CD4-positive, alpha-beta T cell (primary cell): ENCODE data around the gene RIPK1. TPM values are rescaled to one million over a fixed set of nuclear protein-coding genes. Genes with fewer than 3 reads are reported as not detected.

ENCODE experiments used
- ATAC-seq: fragments of 200-7000 bp; cut with Tn5 transposase; one replicate; pipeline ENCODE4 v1.10.0; 2022; ENCODE audit warnings: mild to moderate bottlenecking; ENCODE audit not compliant: poor library complexity
- CTCF ChIA-PET: fragments of 350-600 bp; sonication (Branson Sonifier 250); formaldehyde crosslinking; loops from one replicate; lab custom pipeline; 2021; ENCODE audit warnings: antibody characterized with exemption, inconsistent platforms; lab: Charles Lee
- POLR2A ChIA-PET: fragments of 350-600 bp; sonication (Branson Sonifier 250); formaldehyde crosslinking; loops from one replicate; lab custom pipeline; 2021; ENCODE audit warnings: antibody characterized with exemption, inconsistent platforms; lab: Charles Lee
- DNase-seq, 14 experiments: peaks; one replicate each; pipeline ENCODE4 v3.0.0-alpha.2; 2013 to 2020; ENCODE audit warnings: mixed read lengths in 2 of 14
- H3K27ac ChIP-seq, 2 donors: one replicate each; pipeline versions ENCODE4 v1.5.1 to v1.7.0; 2013; ENCODE audit warnings: low read length in 2 of 2, low read depth in 1 of 2, mild to moderate bottlenecking in 1 of 2
- H3K27me3 ChIP-seq, 2 experiments: 1 replicate in 1 of 2; 2 replicates in 1 of 2; pipeline versions ENCODE4 v1.6.1 to v1.7.0; 2013; ENCODE audit warnings: low read length in 2 of 2, control low read depth in 1 of 2, mild to moderate bottlenecking in 1 of 2, moderate library complexity in 1 of 2; ENCODE audit not compliant: insufficient read depth in 2 of 2, control insufficient read depth in 1 of 2
- H3K36me3 ChIP-seq: one replicate; pipeline ENCODE4 v1.6.1; 2013; ENCODE audit warnings: low read length, control low read depth; ENCODE audit not compliant: insufficient read depth
- H3K4me1 ChIP-seq: one replicate; pipeline ENCODE4 v1.6.1; 2013; ENCODE audit warnings: low read length, control low read depth; ENCODE audit not compliant: insufficient read depth
- H3K4me3 ChIP-seq: one replicate; pipeline ENCODE4 v1.5.1; 2013; ENCODE audit warnings: mild to moderate bottlenecking, low read length, moderate library complexity
- H3K9me3 ChIP-seq, 2 experiments: 1 replicate in 1 of 2; 2 replicates in 1 of 2; pipeline versions ENCODE4 v1.6.1 to v1.7.0; 2013; ENCODE audit warnings: low read length in 2 of 2, mild to moderate bottlenecking in 2 of 2, control low read depth in 1 of 2, moderate library complexity in 1 of 2; ENCODE audit not compliant: control insufficient read depth in 1 of 2, insufficient read depth in 1 of 2
- H3K27ac Mint-ChIP-seq: one replicate; pipeline ENCODE4 v1.8.0; 2020; ENCODE audit warnings: mixed read lengths
- H3K27me3 Mint-ChIP-seq: one replicate; pipeline ENCODE4 v1.8.0; 2021; ENCODE audit warnings: mixed read lengths
- H3K36me3 Mint-ChIP-seq: one replicate; pipeline ENCODE4 v1.8.0; 2021; ENCODE audit warnings: low read depth, mixed read lengths
- H3K4me1 Mint-ChIP-seq: one replicate; pipeline ENCODE4 v1.8.0; 2021; ENCODE audit warnings: low read depth, mixed read lengths
- H3K4me3 Mint-ChIP-seq: one replicate; pipeline ENCODE4 v1.8.0; 2020; ENCODE audit warnings: mild to moderate bottlenecking, mixed read lengths
- H3K9me3 Mint-ChIP-seq: one replicate; pipeline ENCODE4 v1.8.0; 2020; ENCODE audit warnings: mixed read lengths
- intact Hi-C, 2 experiments: fragments of 100-400 bp; cut with DNase I in 1 of 2; cut with micrococcal nuclease in 1 of 2; formaldehyde crosslinking; loops; one replicate each; pipeline versions ENCODE4 v1.15.1 to v1.9.0; 2023 to 2025; cut with DNase I, micrococcal nuclease
- total RNA-seq, 174 experiments: library from RNA in 2 of 174; stranded (reverse) in 2 of 174; gene quantifications; one replicate each; pipeline ENCODE4 v1.2.3 and lab custom pipeline; 2021 to 2026
- TF ChIP-seq, protein P1 (sequence below): fragments of 200-600 bp; IDR thresholded peaks from one replicate; pipeline ENCODE4 v1.8.0; 2022; ENCODE audit warnings: antibody characterized with exemption, mild to moderate bottlenecking

RIPK1 gene
- total RNA-seq, 2 experiments from 2014 or later: 17.2 to 17.3 TPM

DNA sequence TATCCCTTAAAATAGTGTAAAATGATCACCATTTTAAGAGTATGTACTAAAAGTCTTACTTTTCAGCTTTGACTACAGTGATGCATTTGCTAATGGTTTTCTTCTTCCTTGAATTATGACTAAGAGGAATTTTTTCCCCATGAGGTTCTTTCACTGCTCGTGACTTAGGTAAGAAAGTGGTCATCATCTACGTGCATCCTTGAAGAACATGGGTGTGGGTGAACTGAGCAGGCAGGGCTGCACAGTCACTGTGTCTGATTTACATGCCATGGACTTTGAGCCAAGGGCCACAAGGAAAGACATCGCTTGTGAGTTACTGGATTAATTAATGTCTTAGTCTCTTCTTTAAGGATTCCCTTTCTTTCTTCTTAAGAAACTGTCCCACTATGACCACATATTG is 35.3 kb upstream of the RIPK1 start:
- Mint-ChIP-seq H3K27ac (no peak overlapping the region), H3K4me3 (no peak overlapping the region), H3K27me3 (peaks cover 10% of the 10 kb centered on the region), H3K36me3 (no peaks in the 10 kb centered on the region), H3K4me1 (peaks cover 21% of the 10 kb centered on the region), H3K9me3 (no peaks in the 10 kb centered on the region)
- ChIA-PET CTCF (no interaction called here), POLR2A (no interaction called here)
- H3K36me3 ChIP-seq: no peaks in the 10 kb centered on the region
- no peaks in the 10 kb centered on the region for H3K9me3 ChIP-seq
- peaks cover 7% of the 10 kb centered on the region for H3K4me1 ChIP-seq
- no peak overlapping the region for H3K4me3 ChIP-seq
- H3K27me3 ChIP-seq: no peaks in the 10 kb centered on the region
- DNase-seq: no peak
- TF ChIP-seq, protein P1, sequence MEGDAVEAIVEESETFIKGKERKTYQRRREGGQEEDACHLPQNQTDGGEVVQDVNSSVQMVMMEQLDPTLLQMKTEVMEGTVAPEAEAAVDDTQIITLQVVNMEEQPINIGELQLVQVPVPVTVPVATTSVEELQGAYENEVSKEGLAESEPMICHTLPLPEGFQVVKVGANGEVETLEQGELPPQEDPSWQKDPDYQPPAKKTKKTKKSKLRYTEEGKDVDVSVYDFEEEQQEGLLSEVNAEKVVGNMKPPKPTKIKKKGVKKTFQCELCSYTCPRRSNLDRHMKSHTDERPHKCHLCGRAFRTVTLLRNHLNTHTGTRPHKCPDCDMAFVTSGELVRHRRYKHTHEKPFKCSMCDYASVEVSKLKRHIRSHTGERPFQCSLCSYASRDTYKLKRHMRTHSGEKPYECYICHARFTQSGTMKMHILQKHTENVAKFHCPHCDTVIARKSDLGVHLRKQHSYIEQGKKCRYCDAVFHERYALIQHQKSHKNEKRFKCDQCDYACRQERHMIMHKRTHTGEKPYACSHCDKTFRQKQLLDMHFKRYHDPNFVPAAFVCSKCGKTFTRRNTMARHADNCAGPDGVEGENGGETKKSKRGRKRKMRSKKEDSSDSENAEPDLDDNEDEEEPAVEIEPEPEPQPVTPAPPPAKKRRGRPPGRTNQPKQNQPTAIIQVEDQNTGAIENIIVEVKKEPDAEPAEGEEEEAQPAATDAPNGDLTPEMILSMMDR: no peak
- intact Hi-C loops: loop anchor here (2.0 kb wide), 1 partner anchor 20 kb away; no protein-coding TSS in a partner anchor
- no peak overlapping the region for H3K27ac ChIP-seq
- no peak for ATAC-seq

DNA sequence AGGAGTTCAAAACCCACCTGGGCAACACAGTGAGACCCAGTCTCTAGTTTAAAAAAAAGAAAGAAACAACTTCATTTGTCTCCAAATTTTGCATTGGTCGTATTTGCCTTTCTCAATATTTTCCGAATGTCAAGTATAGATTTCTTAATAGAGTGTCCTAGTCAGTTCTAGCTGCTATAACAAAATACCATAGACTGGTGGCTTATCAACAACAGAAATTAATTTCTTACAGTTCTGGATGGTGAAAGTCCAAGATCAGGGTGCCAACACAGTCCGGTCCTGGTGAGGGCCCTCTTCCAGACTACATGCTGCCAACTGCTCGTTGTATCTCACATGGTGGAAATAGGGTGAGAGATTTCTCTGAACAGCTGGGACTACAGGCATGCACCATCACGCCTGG is 34.6 kb upstream of the RIPK1 start:
- peaks cover under 1% of the 10 kb centered on the region for H3K4me1 ChIP-seq

DNA sequence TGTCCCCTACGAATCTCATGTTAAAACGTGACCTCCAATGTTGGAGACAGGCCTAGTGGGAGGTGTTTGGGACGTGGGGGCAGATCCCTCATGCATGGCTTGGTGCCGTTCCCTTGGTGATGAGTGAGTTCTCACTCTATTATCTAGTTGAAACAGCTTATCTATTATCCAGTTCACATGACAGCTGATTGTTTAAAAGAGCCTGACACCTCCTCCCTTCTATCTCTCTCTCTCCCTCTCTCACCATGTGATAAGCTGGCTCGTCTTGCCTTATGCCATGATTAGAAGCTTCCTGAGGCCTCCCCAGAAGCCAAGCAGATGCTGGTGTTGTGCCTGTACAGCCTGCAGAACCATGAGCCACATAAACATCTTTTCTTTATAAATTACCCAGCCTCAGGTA is 32.9 kb upstream of the RIPK1 start:
- H3K36me3 Mint-ChIP-seq: no peaks in the 10 kb centered on the region
- no peak for ATAC-seq
- Histone ChIP-seq H3K4me3 (no peak overlapping the region), H3K4me1 (no peaks in the 10 kb centered on the region), H3K27ac (no peak overlapping the region), H3K27me3 (no peaks in the 10 kb centered on the region), H3K36me3 (no peaks in the 10 kb centered on the region), H3K9me3 (no peaks in the 10 kb centered on the region)
- intact Hi-C loops: no loop called here
- H3K4me3 Mint-ChIP-seq: no peak overlapping the region
- ChIA-PET POLR2A (interaction anchor here (1.9 kb wide), 1 partner anchor 9 kb away, joined by 7 read pairs; no protein-coding TSS in a partner anchor), CTCF (no interaction called here)
- H3K9me3 Mint-ChIP-seq: no peaks in the 10 kb centered on the region
- H3K27me3 Mint-ChIP-seq: peaks cover 10% of the 10 kb centered on the region
- H3K27ac Mint-ChIP-seq: no peak overlapping the region
- TF ChIP-seq, protein P1: no peak
- no peak for DNase-seq
- H3K4me1 Mint-ChIP-seq: peaks cover 10% of the 10 kb centered on the region

More for the DNA sequence above, 34.6 kb upstream of the RIPK1 start:
- Histone ChIP-seq H3K9me3 (no peaks in the 10 kb centered on the region), H3K36me3 (no peaks in the 10 kb centered on the region), H3K4me3 (no peak overlapping the region), H3K27ac (no peak overlapping the region), H3K27me3 (no peaks in the 10 kb centered on the region)
- TF ChIP-seq, protein P1: no peak
- CTCF ChIA-PET: interaction anchor here (1.0 kb wide), 1 partner anchor 32 kb away, joined by 4 read pairs; no protein-coding TSS in a partner anchor
- Mint-ChIP-seq H3K27ac (no peak overlapping the region), H3K4me3 (no peak overlapping the region), H3K4me1 (peaks cover 15% of the 10 kb centered on the region), H3K27me3 (peaks cover 10% of the 10 kb centered on the region), H3K36me3 (no peaks in the 10 kb centered on the region), H3K9me3 (no peaks in the 10 kb centered on the region)
- ATAC-seq (no peak), DNase-seq (no peak)
- intact Hi-C loops: loop anchor here (2.0 kb wide), 1 partner anchor 19 kb away; no protein-coding TSS in a partner anchor
- POLR2A ChIA-PET: no interaction called here
